DOHH2 (cell line): ENCODE data around the gene YES1.

Experiments
- H3F3A ChIP-seq: fragments of 200-600 bp; sonication (generic), shearing (Covaris generic); 2 replicates; pipeline ENCODE4 v1.6.0; 2016; ENCODE audit warnings: antibody characterized with exemption, mild to moderate bottlenecking; ENCODE audit not compliant: control insufficient read depth, insufficient read depth
- H3K27ac ChIP-seq: fragments of 200-600 bp; sonication (generic); 2 replicates; pipeline ENCODE4 v1.5.1; 2014; ENCODE audit warnings: low read depth, mild to moderate bottlenecking, low read length, moderate library complexity
- H3K27me3 ChIP-seq: fragments of 200-600 bp; sonication (generic); 2 replicates; pipeline ENCODE4 v1.6.1; 2014; ENCODE audit warnings: mild to moderate bottlenecking, low read length, mixed read lengths; ENCODE audit not compliant: control insufficient read depth
- H3K36me3 ChIP-seq: fragments of 200-600 bp; sonication (generic); 2 replicates; pipeline ENCODE4 v1.6.1; 2014; ENCODE audit warnings: mild to moderate bottlenecking, low read length, moderate library complexity, mixed read lengths; ENCODE audit not compliant: control insufficient read depth
- H3K4me1 ChIP-seq: fragments of 200-600 bp; sonication (generic); 2 replicates; pipeline ENCODE4 v1.6.1; 2014; ENCODE audit warnings: mild to moderate bottlenecking, low read length, mixed read lengths; ENCODE audit not compliant: control insufficient read depth
- H3K4me2 ChIP-seq: fragments of 200-600 bp; sonication (generic); 2 replicates; pipeline ENCODE4 v1.6.0; 2014; ENCODE audit warnings: mild to moderate bottlenecking, low read length, moderate library complexity
- H3K4me3 ChIP-seq: fragments of 200-600 bp; sonication (generic); 2 replicates; pipeline ENCODE4 v1.5.1; 2014; ENCODE audit warnings: mild to moderate bottlenecking, low read length, mixed read lengths
- H3K79me2 ChIP-seq: fragments of 200-600 bp; sonication (generic); 2 replicates; pipeline ENCODE4 v1.6.1; 2014; ENCODE audit warnings: mild to moderate bottlenecking, low read length, mixed read lengths; ENCODE audit not compliant: control insufficient read depth
- H3K9me2 ChIP-seq: fragments of 200-600 bp; sonication (generic); replicated peaks from 2 replicates; pipeline ENCODE4 v1.6.1; 2014; ENCODE audit warnings: mild to moderate bottlenecking, low read length, mixed read lengths; ENCODE audit not compliant: control insufficient read depth
- H3K9me3 ChIP-seq: fragments of 200-600 bp; sonication (generic); 2 replicates; pipeline ENCODE4 v1.6.1; 2014; ENCODE audit warnings: antibody characterized with exemption, low read length, mixed read lengths; ENCODE audit not compliant: control insufficient read depth, insufficient read depth
- H4K20me1 ChIP-seq: fragments of 200-600 bp; sonication (generic); 2 replicates; pipeline ENCODE4 v1.6.0; 2014; ENCODE audit warnings: low read depth, mild to moderate bottlenecking, antibody characterized with exemption, low read length, moderate library complexity; ENCODE audit not compliant: control insufficient read depth, insufficient read depth
- CTCF ChIP-seq: fragments of 200-600 bp; sonication (generic); IDR thresholded peaks from one replicate; pipeline ENCODE4 v1.5.1; 2014; ENCODE audit warnings: antibody characterized with exemption, mild to moderate bottlenecking, low read depth, low read length; ENCODE audit not compliant: poor library complexity, severe bottlenecking
- EZH2phosphoT487 ChIP-seq: fragments of 200-600 bp; sonication (generic); IDR thresholded peaks from 2 replicates; pipeline ENCODE4 v1.6.1; 2017; ENCODE audit warnings: borderline replicate concordance, mild to moderate bottlenecking, antibody characterized with exemption, low read length, moderate library complexity, mixed read lengths

Gene YES1

DNA sequence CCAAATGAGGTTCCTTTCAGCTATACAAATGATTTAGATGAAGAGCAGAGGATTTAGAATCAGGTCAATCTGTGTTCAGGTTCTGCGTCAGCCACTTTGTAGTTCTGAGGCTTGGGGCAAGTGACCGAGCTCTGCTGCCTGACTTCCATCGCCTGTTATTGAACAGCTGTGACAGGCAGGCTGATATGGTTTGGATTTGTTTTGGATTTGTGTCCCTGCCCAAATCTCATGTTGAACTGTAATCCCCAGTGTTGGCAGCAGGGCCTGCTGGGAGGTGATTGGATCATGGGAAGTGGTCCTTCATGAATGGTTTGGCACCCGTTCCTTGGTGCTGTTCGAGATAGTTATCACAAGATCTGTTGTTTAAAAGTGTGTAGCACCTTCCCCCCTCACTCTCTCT lies 136.0 kb downstream of the YES1 start:
- Histone ChIP-seq H4K20me1 (no peaks in the 10 kb centered on the region; the same call in 1 of the 2 replicates), H3K27me3 (no peaks in the 10 kb centered on the region), H3K79me2 (no peaks in the 10 kb centered on the region), H3K4me1 (no peaks in the 10 kb centered on the region), H3F3A (peaks cover 38% of the 10 kb centered on the region), H3K4me2 (no peak overlapping the region), H3K36me3 (peaks cover 56% of the 10 kb centered on the region), H3K9me3 (no peaks in the 10 kb centered on the region), H3K4me3 (no peak overlapping the region), H3K27ac (no peak overlapping the region), H3K9me2 (no peaks in the 10 kb centered on the region)
- TF ChIP-seq EZH2phosphoT487 (no peak), CTCF (no peak)

DNA sequence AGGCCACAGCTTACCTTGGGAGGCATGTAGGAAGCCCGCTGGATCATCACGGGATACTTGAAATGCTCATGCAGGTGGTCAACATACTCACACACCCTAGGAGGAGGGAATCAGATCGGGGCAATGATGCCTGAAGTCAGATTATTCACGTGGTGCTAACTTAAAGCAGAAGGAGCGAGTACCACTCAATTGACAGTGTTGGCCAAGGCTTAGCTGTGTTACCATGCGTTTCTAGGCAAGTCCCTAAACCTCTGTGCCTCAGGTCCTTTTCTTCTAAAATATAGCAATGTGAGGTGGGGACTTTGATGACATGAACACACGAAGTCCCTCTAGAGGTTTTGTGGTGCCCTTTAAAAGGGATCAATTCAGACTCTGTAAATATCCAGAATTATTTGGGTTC lies 136.7 kb downstream of the YES1 start:
- Histone ChIP-seq H3K9me2 (no peaks in the 10 kb centered on the region), H3K4me3 (no peak overlapping the region), H3K27me3 (no peaks in the 10 kb centered on the region), H3K27ac (no peak overlapping the region), H4K20me1 (no peaks in the 10 kb centered on the region; the same call in 1 of the 2 replicates), H3K36me3 (peaks cover 64% of the 10 kb centered on the region), H3F3A (peaks cover 38% of the 10 kb centered on the region), H3K4me2 (no peak overlapping the region), H3K4me1 (no peaks in the 10 kb centered on the region), H3K79me2 (no peaks in the 10 kb centered on the region), H3K9me3 (no peaks in the 10 kb centered on the region)
- no peak for TF ChIP-seq EZH2phosphoT487
- TF ChIP-seq CTCF: no peak

DNA sequence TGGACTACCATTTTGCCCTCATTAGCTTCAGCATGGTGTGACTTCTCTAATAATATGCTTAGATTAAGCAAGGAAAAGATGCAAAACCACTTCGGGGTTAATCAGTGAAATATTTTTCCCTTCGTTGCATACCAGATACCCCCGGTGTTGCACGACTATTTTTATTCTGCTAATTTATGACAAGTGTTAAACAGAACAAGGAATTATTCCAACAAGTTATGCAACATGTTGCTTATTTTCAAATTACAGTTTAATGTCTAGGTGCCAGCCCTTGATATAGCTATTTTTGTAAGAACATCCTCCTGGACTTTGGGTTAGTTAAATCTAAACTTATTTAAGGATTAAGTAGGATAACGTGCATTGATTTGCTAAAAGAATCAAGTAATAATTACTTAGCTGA lies 138.3 kb downstream of the YES1 start:
- Histone ChIP-seq H3K27ac (no peak overlapping the region), H4K20me1 (peaks cover under 1% of the 10 kb centered on the region; the same call in 1 of the 2 replicates), H3K36me3 (peaks cover 79% of the 10 kb centered on the region), H3K9me2 (no peaks in the 10 kb centered on the region), H3K79me2 (peaks cover 3% of the 10 kb centered on the region), H3K4me1 (no peaks in the 10 kb centered on the region), H3K4me2 (no peak overlapping the region), H3K27me3 (no peaks in the 10 kb centered on the region), H3K9me3 (no peaks in the 10 kb centered on the region), H3F3A (peaks cover 35% of the 10 kb centered on the region), H3K4me3 (no peak overlapping the region)
- TF ChIP-seq EZH2phosphoT487 (no peak), CTCF (no peak)
